GM12892 (cell line): ENCODE data around the gene MAGI2.

Source experiments
- POLR2A ChIP-seq: IDR thresholded peaks from 2 replicates; pipeline ENCODE4 v1.6.1; 2011; ENCODE audit warnings: low read depth, low read length, control low read depth
- POLR2AphosphoS5 ChIP-seq: IDR thresholded peaks from 2 replicates; pipeline ENCODE4 v1.6.1; 2011; ENCODE audit warnings: low read depth, low read length, control low read depth

- TF ChIP-seq POLR2AphosphoS5 (no peak), POLR2A (no peak)
Observed at GRCh38 chr7:78752554-78752953, 700.9 kb downstream of the MAGI2 start.
